ENCODE measurements around the gene ST8SIA2.

Gene ST8SIA2

GRCh38 chr15:92438471-92438870 is 44.8 kb downstream of the ST8SIA2 start:
- TF ChIP-seq CTCF (IDR thresholded peaks at IDR 0.05; ENCODE audit: insufficient read depth, missing control alignments) = no peak
- DNase-seq (ENCODE audit: insufficient read length, low spot score) (no peak), FAIRE-seq (no peak)

GRCh38 chr15:92443381-92443780 is 49.7 kb downstream of the ST8SIA2 start:
- TF ChIP-seq CTCF (IDR thresholded peaks at IDR 0.05; ENCODE audit: insufficient read depth, missing control alignments) = no peak
- FAIRE-seq (no peak), DNase-seq (ENCODE audit: insufficient read length, low spot score) (no peak)

- DNase-seq (ENCODE audit: insufficient read length, low spot score) = no peak
- FAIRE-seq = no peak
- no peak for TF ChIP-seq CTCF (IDR thresholded peaks at IDR 0.05; ENCODE audit: insufficient read depth, missing control alignments)
Measured at GRCh38 chr15:92444631-92445030, 51.0 kb downstream of the ST8SIA2 start.

- DNase-seq (ENCODE audit: insufficient read length, low spot score) (no peak), FAIRE-seq (no peak)
- TF ChIP-seq CTCF (IDR thresholded peaks at IDR 0.05; ENCODE audit: insufficient read depth, missing control alignments) = no peak
Measured at GRCh38 chr15:92448370-92448769, 54.7 kb downstream of the ST8SIA2 start.

- no peak for FAIRE-seq
- no peak for TF ChIP-seq CTCF (IDR thresholded peaks at IDR 0.05; ENCODE audit: insufficient read depth, missing control alignments)
Measured at GRCh38 chr15:92449476-92449875, 55.8 kb downstream of the ST8SIA2 start.

GRCh38 chr15:92451225-92451825 is 57.6 kb downstream of the ST8SIA2 start:
- DNase-seq (ENCODE audit: insufficient read length, low spot score) (no peak), FAIRE-seq (no peak)
- TF ChIP-seq CTCF (IDR thresholded peaks at IDR 0.05; ENCODE audit: insufficient read depth, missing control alignments) = no peak

More at GRCh38 chr15:92449476-92449875, 55.8 kb downstream of the ST8SIA2 start:
- DNase-seq (ENCODE audit: insufficient read length, low spot score) = no peak

GRCh38 chr15:92452143-92452542 is 58.5 kb downstream of the ST8SIA2 start:
- no peak for DNase-seq (ENCODE audit: insufficient read length, low spot score)
- TF ChIP-seq CTCF (IDR thresholded peaks at IDR 0.05; ENCODE audit: insufficient read depth, missing control alignments) = no peak
- no peak for FAIRE-seq
